Breast epithelium (tissue), 4 donors: ENCODE data around the gene PHKG2. TPM values are rescaled to one million over a fixed set of nuclear protein-coding genes. Genes with fewer than 3 reads are reported as not detected.
A peak's percentile ranks its signal among the peaks of the same experiment; 100 is the strongest.
"Not testable (repeated sequence)": the region's sequence is repeated elsewhere in the genome, so short reads cannot be mapped to it uniquely, and the experiment has no call there.

ENCODE experiments used
- DNase-seq, 2 donors: peaks; one replicate each; pipeline ENCODE4 v3.0.0-alpha.2; 2019; ENCODE audit warnings: low spot score in 2 of 2
- H3K27ac ChIP-seq, 2 donors: fragments of 200-600 bp; sonication (generic) in 1 of 2; one replicate each; pipeline ENCODE4 v1.5.1; 2016 to 2019; ENCODE audit warnings: mild to moderate bottlenecking in 1 of 2
- H3K27me3 ChIP-seq, 2 donors: fragments of 200-600 bp; sonication (generic) in 1 of 2; one replicate each; pipeline versions ENCODE4 v1.5.1 to v1.6.0; 2017 to 2019; ENCODE audit warnings: control low read depth in 1 of 2, mild to moderate bottlenecking in 1 of 2
- H3K36me3 ChIP-seq: fragments of 200-600 bp; one replicate; pipeline ENCODE4 v1.5.1; 2019
- H3K4me1 ChIP-seq, 2 donors: fragments of 200-600 bp; sonication (generic); one replicate each; pipeline ENCODE4 v1.5.1; 2016 to 2019; ENCODE audit warnings: control low read depth in 1 of 2
- H3K4me3 ChIP-seq, 3 donors: fragments of 200-600 bp; sonication (generic); 1 replicate in 2 of 3; 2 replicates in 1 of 3; pipeline ENCODE4 v1.5.1; 2016 to 2019; ENCODE audit warnings: mild to moderate bottlenecking in 3 of 3, moderate library complexity in 2 of 3
- H3K9me3 ChIP-seq, 2 donors: fragments of 200-600 bp; sonication (generic) in 1 of 2; one replicate each; pipeline ENCODE4 v1.5.1; 2016 to 2019; ENCODE audit warnings: control low read depth in 1 of 2
- CTCF ChIP-seq, 3 donors: fragments of 450-650 bp; IDR thresholded peaks; one replicate each; pipeline ENCODE4 v1.5.1; 2016 to 2017; ENCODE audit warnings: antibody characterized with exemption in 3 of 3, mild to moderate bottlenecking in 3 of 3, moderate library complexity in 3 of 3
- POLR2A ChIP-seq: fragments of 450-650 bp; IDR thresholded peaks from one replicate; pipeline ENCODE4 v1.6.1; 2016; ENCODE audit warnings: antibody characterized with exemption, mild to moderate bottlenecking, moderate library complexity
- POLR2AphosphoS5 ChIP-seq, 3 donors: sonication (generic); formaldehyde crosslinking; IDR thresholded peaks; one replicate each; pipeline ENCODE4 v1.6.1; 2017; ENCODE audit warnings: antibody characterized with exemption in 3 of 3
- intact Hi-C: fragments of 100-400 bp; cut with DNase I; formaldehyde crosslinking; loops from one replicate; pipeline ENCODE4 v1.15.1; 2023; ENCODE audit warnings: low total_unique reads
- total RNA-seq, 3 donors: library from RNA; depleted of rRNA; stranded (reverse); fragments of >200 nt; gene quantifications; one replicate each; pipeline ENCODE4 v1.1.0, GENCODE V29; 2016

PHKG2 gene
- total RNA-seq, 3 donors from 2014 or later: 28.5 to 38.8 (median 35.7) TPM

GRCh38 chr16:30700971-30701370, 47.3 kb upstream of the PHKG2 start:
- no peaks in the 10 kb centered on the region for H3K27me3 ChIP-seq
- peak overlapping the region in 1 of 2 donors; percentile 33 for H3K27ac ChIP-seq
- TF ChIP-seq POLR2AphosphoS5 (IDR thresholded peaks at IDR 0.05): no peak
- TF ChIP-seq POLR2A: no peak
- TF ChIP-seq CTCF (IDR thresholded peaks at IDR 0.05): no peak
- H3K9me3 ChIP-seq: no peaks in the 10 kb centered on the region
- H3K4me1 ChIP-seq: peaks cover 0 to 19% of the 10 kb centered on the region in 2 donors
- H3K36me3 ChIP-seq: peaks cover 2% of the 10 kb centered on the region
- H3K4me3 ChIP-seq: no peak overlapping the region
- intact Hi-C loops: no loop called here
- DNase-seq: no peak

- H3K4me3 ChIP-seq, H3K9me3 ChIP-seq, H3K27me3 ChIP-seq, intact Hi-C loops, H3K36me3 ChIP-seq, DNase-seq, H3K27ac ChIP-seq: not testable (repeated sequence)
- H3K4me1 ChIP-seq: peaks cover 0 to 13% of the 10 kb centered on the region in 2 donors
Observed at GRCh38 chr16:30703071-30703470, 45.2 kb upstream of the PHKG2 start.

- peaks cover 0 to 13% of the 10 kb centered on the region in 2 donors for H3K4me1 ChIP-seq
- H3K27me3 ChIP-seq: no peaks in the 10 kb centered on the region
- intact Hi-C loops: no loop called here
- no peak overlapping the region for H3K27ac ChIP-seq
- H3K9me3 ChIP-seq: no peaks in the 10 kb centered on the region
- H3K36me3 ChIP-seq: peaks cover 4% of the 10 kb centered on the region
- no peak for DNase-seq
- no peak overlapping the region for H3K4me3 ChIP-seq
- TF ChIP-seq POLR2AphosphoS5 (IDR thresholded peaks at IDR 0.05) (no peak), POLR2A (no peak), CTCF (IDR thresholded peaks at IDR 0.05) (no peak)
Observed at GRCh38 chr16:30703971-30704370, 44.3 kb upstream of the PHKG2 start.

- H3K36me3 ChIP-seq: peaks cover 22% of the 10 kb centered on the region
- H3K4me3 ChIP-seq: no peak overlapping the region
- no peak for TF ChIP-seq CTCF (IDR thresholded peaks at IDR 0.05)
- TF ChIP-seq POLR2AphosphoS5 (IDR thresholded peaks at IDR 0.05): no peak
- TF ChIP-seq POLR2A: no peak
- no peaks in the 10 kb centered on the region for H3K4me1 ChIP-seq
- no peak overlapping the region for H3K27ac ChIP-seq
- intact Hi-C loops: no loop called here
- H3K9me3 ChIP-seq: no peaks in the 10 kb centered on the region
- no peaks in the 10 kb centered on the region for H3K27me3 ChIP-seq
- DNase-seq: no peak
Observed at GRCh38 chr16:30706046-30706445, 42.2 kb upstream of the PHKG2 start.

- no peak overlapping the region for H3K27ac ChIP-seq
- H3K9me3 ChIP-seq: no peaks in the 10 kb centered on the region
- H3K4me3 ChIP-seq: no peak overlapping the region
- no peak for DNase-seq
- TF ChIP-seq POLR2A: no peak
- TF ChIP-seq CTCF (IDR thresholded peaks at IDR 0.05): no peak
- TF ChIP-seq POLR2AphosphoS5 (IDR thresholded peaks at IDR 0.05): no peak
- no peaks in the 10 kb centered on the region for H3K4me1 ChIP-seq
- intact Hi-C loops: no loop called here
- no peaks in the 10 kb centered on the region for H3K27me3 ChIP-seq
- H3K36me3 ChIP-seq: peaks cover 46% of the 10 kb centered on the region
Observed at GRCh38 chr16:30710971-30711370, 37.3 kb upstream of the PHKG2 start.

- no peak for DNase-seq
- TF ChIP-seq POLR2AphosphoS5 (IDR thresholded peaks at IDR 0.05) (no peak), CTCF (IDR thresholded peaks at IDR 0.05) (no peak), POLR2A (no peak)
- Histone ChIP-seq H3K4me3 (no peak overlapping the region), H3K9me3 (no peaks in the 10 kb centered on the region), H3K27me3 (no peaks in the 10 kb centered on the region), H3K27ac (no peak overlapping the region), H3K36me3 (peaks cover 49% of the 10 kb centered on the region), H3K4me1 (no peaks in the 10 kb centered on the region)
- intact Hi-C loops: no loop called here
Observed at GRCh38 chr16:30711712-30712111, 36.5 kb upstream of the PHKG2 start.
